Occipital lobe (tissue), 2 donors: ENCODE measurements around the gene TMEM244. TPM values are rescaled to one million over a fixed set of nuclear protein-coding genes. Genes with fewer than 3 reads are reported as not detected.
"Not testable (repeated sequence)": the region's sequence is repeated elsewhere in the genome, so short reads cannot be mapped to it uniquely, and the experiment has no call there.

Experiments used
- DNase-seq: peaks from one replicate; lab custom pipeline; 2025; lab: John Stamatoyannopoulos, UW
- total RNA-seq: library from RNA; depleted of rRNA; stranded (reverse); fragments of >200 nt; gene quantifications from one replicate; pipeline ENCODE4 v1.2.3, GENCODE V29; 2014

Gene TMEM244
- total RNA-seq, 1 donor from 2014 or later: 1.4 TPM

- DNase-seq: no peak
Observed at GRCh38 chr6:129867403-129867802, 6.3 kb upstream of the TMEM244 start.

- DNase-seq: no peak
Observed at GRCh38 chr6:129866688-129867087, 5.6 kb upstream of the TMEM244 start.

GRCh38 chr6:129866256-129866655 is 5.1 kb upstream of the TMEM244 start:
- DNase-seq: no peak

GRCh38 chr6:129865013-129865412 is 3.9 kb upstream of the TMEM244 start:
- no peak for DNase-seq

GRCh38 chr6:129863664-129864063 is 2.5 kb upstream of the TMEM244 start:
- no peak for DNase-seq

GRCh38 chr6:129859524-129859923 is 1.6 kb downstream of the TMEM244 start:
- DNase-seq: no peak

GRCh38 chr6:129857838-129858237 is 3.3 kb downstream of the TMEM244 start:
- DNase-seq: no peak

- no peak for DNase-seq
Observed at GRCh38 chr6:129853996-129854711, 7.0 kb downstream of the TMEM244 start.

GRCh38 chr6:129852257-129852858 is 8.8 kb downstream of the TMEM244 start:
- DNase-seq: no peak

GRCh38 chr6:129849456-129849855 is 11.7 kb downstream of the TMEM244 start:
- DNase-seq: no peak

- no peak for DNase-seq
Observed at GRCh38 chr6:129846761-129847160, 14.4 kb downstream of the TMEM244 start.

- DNase-seq: no peak
Observed at GRCh38 chr6:129845696-129846095, 15.4 kb downstream of the TMEM244 start.

GRCh38 chr6:129844118-129844891 is 16.8 kb downstream of the TMEM244 start:
- DNase-seq: no peak

- no peak for DNase-seq
Observed at GRCh38 chr6:129843573-129843972, 17.5 kb downstream of the TMEM244 start.

- DNase-seq: no peak
Observed at GRCh38 chr6:129842881-129843409, 18.2 kb downstream of the TMEM244 start.

GRCh38 chr6:129842137-129842536 is 19.0 kb downstream of the TMEM244 start:
- DNase-seq: no peak

- DNase-seq: not testable (repeated sequence)
Observed at GRCh38 chr6:129839562-129839961, 21.6 kb downstream of the TMEM244 start.

GRCh38 chr6:129835691-129836090 is 25.4 kb downstream of the TMEM244 start:
- no peak for DNase-seq

GRCh38 chr6:129832299-129832698 is 28.8 kb downstream of the TMEM244 start:
- DNase-seq: no peak

- no peak for DNase-seq
Observed at GRCh38 chr6:129828229-129828628, 32.9 kb downstream of the TMEM244 start.

- DNase-seq: no peak
Observed at GRCh38 chr6:129818251-129818650, 42.9 kb downstream of the TMEM244 start.

GRCh38 chr6:129817821-129818220 is 43.3 kb downstream of the TMEM244 start:
- no peak for DNase-seq
